Sigmoid colon (tissue), 4 donors: ENCODE data around the gene UCHL3.

Experiments
- POLR2A ChIP-seq, 2 donors: fragments of 450-650 bp; IDR thresholded peaks; one replicate each; pipeline ENCODE4 v1.6.1; 2016; ENCODE audit warnings: antibody characterized with exemption in 2 of 2, mild to moderate bottlenecking in 2 of 2, moderate library complexity in 2 of 2
- POLR2AphosphoS5 ChIP-seq, 4 donors: sonication (generic); formaldehyde crosslinking; IDR thresholded peaks; one replicate each; pipeline ENCODE4 v1.6.1; 2017; ENCODE audit warnings: antibody characterized with exemption in 4 of 4

- TF ChIP-seq POLR2A (IDR thresholded peaks at IDR 0.05), result no peak
- TF ChIP-seq POLR2AphosphoS5 (IDR thresholded peaks at IDR 0.05), result no peak
Observed at GRCh38 chr13:75637181-75637750, 87.7 kb downstream of the UCHL3 start.
